Kidney glomerular epithelial cell (primary cell): ENCODE data around the gene EIF1.
"Not testable (repeated sequence)": the region's sequence is repeated elsewhere in the genome, so short reads cannot be mapped to it uniquely, and the experiment has no call there.

Source experiments
- DNase-seq: peaks from one replicate; lab custom pipeline; 2025; lab: John Stamatoyannopoulos, UW

The EIF1 gene

GRCh38 chr17:41688641-41689496 lies at the start of gene EIF1:
EIF1 (plus strand) TSS chr17:41688885; CDS start chr17:41689039, 154 bp downstream.
- peak; percentile 99 for DNase-seq

GRCh38 chr17:41638941-41639340 lies 49.7 kb upstream of the EIF1 start:
- no peak for DNase-seq

GRCh38 chr17:41639492-41640473 lies 48.9 kb upstream of the EIF1 start:
- no peak for DNase-seq

GRCh38 chr17:41640596-41640995 lies 48.1 kb upstream of the EIF1 start:
- DNase-seq, result not testable (repeated sequence)

DNA sequence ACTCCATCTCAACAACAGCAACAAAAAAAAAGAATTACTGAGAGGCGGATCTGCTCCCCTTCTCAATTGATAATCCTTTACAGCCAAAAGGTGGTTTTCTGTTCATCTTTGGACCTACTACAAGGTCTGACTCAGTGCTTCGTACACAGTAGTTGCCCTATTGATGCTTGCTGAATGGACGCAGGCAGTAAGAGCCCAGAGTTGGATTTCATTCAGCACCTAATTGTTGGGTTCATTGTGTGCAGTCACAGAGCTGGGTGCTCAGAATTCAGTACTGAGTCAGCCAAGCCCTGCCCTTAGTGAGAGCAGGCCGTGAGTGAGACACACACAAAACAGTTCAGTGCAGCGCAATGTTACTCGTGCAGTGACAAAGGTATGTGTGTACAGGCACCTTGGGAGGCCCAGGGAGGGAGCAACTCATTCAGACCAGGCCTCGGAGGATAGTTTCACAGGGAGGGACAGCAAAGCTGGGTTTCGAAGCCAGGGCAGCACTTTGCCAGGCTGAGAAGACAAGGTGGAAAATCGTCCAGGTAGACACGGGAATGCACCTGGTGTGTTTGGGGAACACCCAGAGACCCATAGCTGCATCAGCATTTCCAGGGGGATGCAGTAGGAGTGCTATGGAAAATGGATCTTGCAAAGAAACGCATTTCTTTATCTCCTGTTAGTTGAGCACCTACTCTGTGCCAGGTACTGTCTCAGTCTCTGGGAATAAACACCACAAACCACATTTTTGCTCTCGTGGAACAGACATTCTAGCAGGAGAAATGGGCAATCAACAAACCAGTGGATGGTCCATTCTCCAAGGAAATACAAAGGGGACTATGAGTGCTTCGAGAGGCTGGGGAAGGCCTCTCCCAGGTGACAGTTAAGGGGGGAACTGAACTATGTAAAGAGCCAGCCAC lies 46.2 kb upstream of the EIF1 start:
- no peak for DNase-seq

- no peak for DNase-seq
Observed at GRCh38 chr17:41647038-41647813, 41.5 kb upstream of the EIF1 start.

DNA sequence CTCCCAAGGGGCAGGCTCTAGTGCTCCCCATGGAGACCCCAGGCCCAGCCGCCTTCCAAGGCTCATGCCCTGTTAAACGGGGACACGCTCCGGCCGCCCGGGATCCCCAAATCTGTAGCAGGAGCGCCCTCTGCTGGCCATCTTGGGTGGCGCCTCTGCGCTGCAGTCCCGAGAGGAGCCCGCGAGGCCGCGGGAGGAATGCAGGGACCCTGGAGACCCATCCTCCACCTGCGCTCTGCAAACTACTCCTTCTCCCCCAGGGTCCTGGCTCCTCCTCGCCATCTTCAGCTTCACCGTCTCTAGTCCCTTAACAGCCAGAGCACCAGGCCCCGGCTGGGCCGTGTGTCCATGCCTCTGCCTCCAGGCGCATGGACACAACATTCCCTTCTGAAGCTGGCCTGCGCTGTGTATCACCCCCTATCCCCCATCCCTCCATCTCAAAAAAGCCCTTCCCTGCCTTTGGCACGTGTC lies 40.7 kb upstream of the EIF1 start:
- DNase-seq, result peak; percentile 60

DNA sequence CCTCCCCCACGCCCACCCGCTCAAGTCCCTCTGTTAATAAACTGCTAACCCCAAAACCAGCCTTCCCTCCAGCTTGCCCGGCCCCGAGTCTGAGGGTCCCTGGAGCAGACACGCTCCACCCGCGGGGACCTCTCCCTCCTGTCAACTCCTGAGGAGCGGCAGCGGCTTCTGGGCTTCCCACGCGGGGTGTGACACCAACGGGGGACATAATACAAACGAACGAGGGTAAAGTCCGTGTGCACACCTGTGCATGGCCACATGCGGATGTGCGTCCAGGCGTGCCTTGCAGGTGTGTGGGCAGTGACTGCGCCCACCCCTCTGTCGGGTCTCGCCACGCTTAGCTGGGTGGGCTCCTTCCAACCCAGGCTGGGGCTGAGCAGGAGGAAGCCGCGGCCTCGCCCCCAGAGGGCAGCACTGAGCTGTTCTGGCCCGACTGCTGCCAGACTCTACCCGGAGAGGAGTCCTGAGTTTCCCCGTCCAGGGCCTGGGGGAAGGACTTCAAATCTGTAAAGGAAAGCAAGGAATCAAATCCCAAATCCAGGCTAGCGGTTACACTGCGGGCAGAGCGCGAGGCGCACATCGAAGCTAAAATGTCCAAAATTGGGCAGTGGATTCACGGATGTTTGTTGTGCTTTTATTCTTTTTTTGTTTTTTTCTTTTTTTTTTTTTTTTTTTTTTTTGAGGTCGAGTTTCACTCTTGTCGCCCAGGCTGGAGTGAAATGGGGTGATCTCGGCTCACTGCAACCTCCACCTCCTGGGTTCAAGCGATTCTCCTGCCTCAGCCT lies 40.1 kb upstream of the EIF1 start:
- peak; percentile 63 for DNase-seq

DNA sequence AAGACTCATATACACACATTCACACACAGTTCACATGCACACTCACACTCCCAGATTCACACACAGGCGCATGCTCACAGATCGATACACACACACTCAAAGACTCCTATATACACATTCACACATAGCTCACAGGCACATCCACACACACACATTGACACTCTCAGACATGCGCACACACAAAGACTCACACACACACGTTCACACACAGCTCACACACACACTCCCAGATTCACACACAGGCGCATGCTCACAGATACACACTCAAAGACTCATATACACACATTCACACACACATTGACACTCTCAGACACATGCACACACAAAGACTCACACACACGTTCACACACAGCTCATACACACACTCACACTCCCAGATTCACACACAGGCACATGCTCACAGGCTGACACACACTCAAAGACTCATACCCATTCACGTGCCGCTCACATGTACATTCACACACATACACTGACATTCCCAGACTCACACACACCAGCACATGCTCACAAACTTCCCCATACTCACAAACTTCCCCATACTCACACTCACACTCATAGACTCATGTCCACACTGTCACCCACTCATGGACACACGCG lies 38.7 kb upstream of the EIF1 start:
- DNase-seq, result no peak

- DNase-seq, result no peak
Observed at GRCh38 chr17:41650794-41651624, 37.7 kb upstream of the EIF1 start.

GRCh38 chr17:41651625-41652460 lies 36.8 kb upstream of the EIF1 start:
- no peak for DNase-seq

DNA sequence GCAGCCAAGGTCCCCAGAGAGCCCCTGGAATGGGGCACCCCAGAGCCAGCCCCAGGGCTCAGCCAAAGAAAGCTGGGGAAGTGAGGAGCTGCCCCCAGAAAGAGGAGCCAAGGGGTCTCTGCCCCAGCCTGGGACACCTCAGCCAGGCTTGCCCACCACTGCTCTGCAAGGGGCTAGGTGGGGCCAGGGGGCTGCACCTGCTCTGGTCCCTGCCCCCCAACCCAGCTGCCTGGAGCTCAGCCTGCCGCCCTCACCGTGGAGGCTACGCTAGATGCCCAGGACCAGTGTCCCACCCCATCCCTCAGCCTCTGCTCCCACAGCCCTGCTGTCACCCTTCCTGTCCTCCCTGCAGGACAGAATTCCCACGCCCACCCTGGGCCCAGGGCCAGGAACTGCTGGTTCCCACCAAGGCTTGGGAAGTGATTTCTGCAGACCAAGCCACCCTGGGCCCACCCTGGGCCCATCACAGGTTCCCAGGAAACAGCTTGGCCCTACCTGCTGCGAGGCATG lies 36.2 kb upstream of the EIF1 start:
- DNase-seq, result no peak

GRCh38 chr17:41653421-41653820 lies 35.3 kb upstream of the EIF1 start:
- DNase-seq, result no peak

DNA sequence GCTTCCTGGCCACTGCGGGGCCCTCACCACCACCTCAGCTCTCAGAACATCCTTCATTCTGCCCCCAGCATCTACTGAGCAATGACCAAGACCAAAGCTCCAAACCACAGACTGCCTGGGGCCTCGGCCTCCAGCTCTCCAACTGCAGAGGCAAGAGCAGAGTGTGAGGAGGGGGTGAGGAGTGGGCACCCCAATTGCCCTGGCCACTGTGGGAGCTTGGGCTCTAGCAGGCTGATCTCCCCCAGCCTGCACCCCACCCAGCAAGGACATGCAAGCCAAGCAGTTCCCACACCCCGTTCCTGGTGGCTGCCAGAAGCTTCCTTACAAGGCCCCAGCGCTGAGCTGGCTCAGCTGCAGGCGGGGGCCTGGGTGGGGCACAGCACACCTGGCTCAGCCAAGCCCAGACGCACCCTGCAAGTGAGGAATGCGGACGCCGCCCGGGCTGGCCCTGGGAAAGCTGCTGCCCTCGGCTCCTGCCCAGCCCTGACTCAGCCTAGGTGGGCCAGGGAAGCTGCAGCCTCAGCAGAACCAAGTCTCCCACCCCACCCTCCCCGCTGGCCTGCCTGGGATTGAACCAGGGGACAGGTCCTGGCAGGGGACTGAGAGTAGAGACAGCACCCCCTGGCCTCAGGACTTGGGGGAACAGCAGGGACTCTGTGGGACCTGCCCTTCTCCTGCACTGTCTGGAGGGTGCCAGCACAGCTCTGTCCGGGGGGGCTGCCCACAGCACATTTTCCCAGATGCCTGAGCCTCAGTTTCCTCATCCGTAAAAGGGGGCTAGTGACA lies 34.6 kb upstream of the EIF1 start:
- no peak for DNase-seq

DNA sequence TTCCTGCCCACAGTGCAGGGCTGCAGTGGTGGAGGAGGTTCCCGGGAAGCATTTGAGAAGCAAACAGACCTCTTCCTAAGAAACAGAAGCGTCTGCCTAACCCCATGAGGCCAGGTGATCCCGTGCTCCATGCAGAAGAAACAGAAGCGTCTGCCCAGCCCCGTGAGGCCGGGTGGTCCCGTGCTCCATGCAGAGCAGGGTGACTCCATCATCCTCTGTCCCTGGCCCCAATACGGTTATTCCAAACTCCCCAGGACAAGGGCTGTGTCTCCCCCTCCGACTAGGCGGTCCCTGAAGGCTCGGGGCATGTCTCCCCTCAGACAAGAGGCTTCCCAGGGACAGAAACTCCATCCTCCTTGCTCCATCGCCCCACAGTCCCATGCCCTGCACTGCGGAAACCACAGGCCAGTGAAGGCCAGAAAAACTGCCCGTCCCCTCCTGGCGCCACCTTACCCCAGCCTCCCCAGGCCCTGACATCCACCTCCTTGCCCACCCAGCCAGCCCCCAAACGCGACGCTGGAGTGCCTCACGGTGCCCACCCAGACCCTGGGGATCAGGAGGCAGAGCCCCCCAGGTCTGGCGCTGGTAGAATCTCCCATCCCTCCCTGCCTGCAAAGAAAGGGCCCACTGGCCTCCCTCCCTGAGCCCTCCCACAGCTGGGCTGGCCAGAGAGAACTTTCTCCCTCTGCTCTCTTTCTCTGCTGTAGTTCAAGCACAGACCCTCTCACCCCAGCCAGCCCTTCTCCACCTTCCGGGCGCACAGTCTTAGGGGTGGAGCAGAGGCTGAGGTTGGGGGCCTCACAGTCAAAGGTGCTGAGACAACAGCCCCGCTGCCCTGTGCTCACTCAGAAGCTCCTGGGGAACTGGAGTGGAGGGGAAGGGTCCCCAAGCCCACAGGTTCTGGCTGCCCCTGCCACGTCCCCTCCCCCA lies 33.7 kb upstream of the EIF1 start:
- DNase-seq, result no peak
